ENCODE data around the gene LMAN1. TPM values are rescaled to one million over a fixed set of nuclear protein-coding genes. Genes with fewer than 3 reads are reported as not detected.

LMAN1 gene
- total RNA-seq, 2 donors from 2014 or later = 91.0 to 112 TPM

DNA sequence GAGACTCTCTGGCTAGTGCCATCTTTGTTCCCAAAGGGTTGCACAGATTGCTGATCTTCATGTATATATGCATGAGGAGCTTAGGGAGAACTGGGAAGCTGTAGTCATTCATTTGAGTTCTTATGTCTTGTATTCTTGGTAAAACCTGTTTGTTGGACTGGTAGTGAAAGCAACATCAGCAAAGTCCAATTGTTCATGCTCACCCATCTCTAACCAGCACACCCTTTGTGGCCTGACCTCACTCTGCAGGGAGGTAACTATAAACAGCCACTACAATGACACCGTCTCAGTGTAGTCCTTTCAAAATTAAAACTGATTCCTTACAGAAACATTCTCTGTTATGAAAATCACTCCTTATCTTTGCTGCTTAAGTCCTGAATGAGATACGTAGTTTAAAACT is 13.9 kb upstream of the LMAN1 start:
- TF ChIP-seq POLR2AphosphoS5 (IDR thresholded peaks at IDR 0.05) = no peak
- TF ChIP-seq POLR2A (IDR thresholded peaks at IDR 0.05) = no peak
- TF ChIP-seq, protein P1, sequence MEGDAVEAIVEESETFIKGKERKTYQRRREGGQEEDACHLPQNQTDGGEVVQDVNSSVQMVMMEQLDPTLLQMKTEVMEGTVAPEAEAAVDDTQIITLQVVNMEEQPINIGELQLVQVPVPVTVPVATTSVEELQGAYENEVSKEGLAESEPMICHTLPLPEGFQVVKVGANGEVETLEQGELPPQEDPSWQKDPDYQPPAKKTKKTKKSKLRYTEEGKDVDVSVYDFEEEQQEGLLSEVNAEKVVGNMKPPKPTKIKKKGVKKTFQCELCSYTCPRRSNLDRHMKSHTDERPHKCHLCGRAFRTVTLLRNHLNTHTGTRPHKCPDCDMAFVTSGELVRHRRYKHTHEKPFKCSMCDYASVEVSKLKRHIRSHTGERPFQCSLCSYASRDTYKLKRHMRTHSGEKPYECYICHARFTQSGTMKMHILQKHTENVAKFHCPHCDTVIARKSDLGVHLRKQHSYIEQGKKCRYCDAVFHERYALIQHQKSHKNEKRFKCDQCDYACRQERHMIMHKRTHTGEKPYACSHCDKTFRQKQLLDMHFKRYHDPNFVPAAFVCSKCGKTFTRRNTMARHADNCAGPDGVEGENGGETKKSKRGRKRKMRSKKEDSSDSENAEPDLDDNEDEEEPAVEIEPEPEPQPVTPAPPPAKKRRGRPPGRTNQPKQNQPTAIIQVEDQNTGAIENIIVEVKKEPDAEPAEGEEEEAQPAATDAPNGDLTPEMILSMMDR (IDR thresholded peaks at IDR 0.05) = no peak
- Histone ChIP-seq H3K36me3 (no peaks in the 10 kb centered on the region), H3K27ac (no peak overlapping the region), H3K4me3 (no peak overlapping the region), H3K9me3 (no peaks in the 10 kb centered on the region), H3K27me3 (replicated peaks; ENCODE audit: insufficient read depth) (no peaks in the 10 kb centered on the region), H3K4me1 (replicated peaks) (no peaks in the 10 kb centered on the region)
- 73% methylated on average over 2 of the region's 2 CpGs for WGBS
- no peak for DNase-seq (ENCODE audit: low spot score)
- intact Hi-C loops (cut with DNase I) = no loop called here

DNA sequence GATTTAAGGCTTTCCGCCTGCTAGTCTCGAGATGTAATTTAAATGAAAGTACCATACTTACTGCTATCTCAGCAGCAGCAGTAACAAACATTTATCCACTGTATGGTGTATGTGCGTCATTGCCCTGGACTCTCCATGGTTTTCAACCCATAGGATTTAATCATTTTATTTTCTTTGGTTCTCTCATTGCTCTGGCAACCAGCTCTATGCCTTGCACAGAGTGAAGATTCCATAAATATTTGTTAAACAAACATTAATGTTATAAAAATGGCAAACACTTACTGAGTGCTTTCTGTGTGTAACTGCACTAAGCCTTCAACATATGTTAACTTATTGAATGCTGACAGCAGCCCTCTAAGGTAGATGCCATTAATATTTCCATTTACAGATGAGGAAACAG is 1.3 kb upstream of the LMAN1 start:
- no peak overlapping the region for H3K27ac ChIP-seq
- 92% methylated on average over 3 of the region's 3 CpGs for WGBS
- TF ChIP-seq POLR2A (IDR thresholded peaks at IDR 0.05) = no peak

DNA sequence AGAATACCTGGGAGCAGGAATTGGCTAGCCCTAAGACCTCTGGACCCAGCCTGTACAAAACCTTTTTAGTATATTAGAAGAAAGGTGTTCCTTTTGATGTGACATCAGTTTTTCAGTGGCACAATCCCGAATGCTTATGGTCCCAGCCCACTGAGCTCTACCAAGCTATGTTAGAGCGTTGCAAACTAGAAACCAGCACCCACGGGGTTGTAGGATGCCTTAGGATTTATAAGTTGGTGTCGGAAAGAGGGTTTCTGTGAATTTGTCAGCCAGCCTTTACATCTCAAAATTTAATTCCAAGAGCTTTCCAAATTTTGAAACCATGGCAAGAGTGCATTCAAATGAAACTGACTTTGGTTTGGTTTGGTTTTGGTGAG is 499 bp upstream of the LMAN1 start:
- intact Hi-C loops (cut with DNase I) = no loop called here
- peak overlapping the region; percentile 84 to 89 for H3K4me3 ChIP-seq
- H3K36me3 ChIP-seq = no peaks in the 10 kb centered on the region
- no peaks in the 10 kb centered on the region for H3K4me1 ChIP-seq (replicated peaks)
- peak overlapping the region; percentile 90 to 92 for H3K27ac ChIP-seq
- WGBS = 6% methylated on average over 4 of the region's 4 CpGs
- H3K9me3 ChIP-seq = no peaks in the 10 kb centered on the region
- no peaks in the 10 kb centered on the region for H3K27me3 ChIP-seq (replicated peaks; ENCODE audit: insufficient read depth)
- TF ChIP-seq POLR2AphosphoS5 (IDR thresholded peaks at IDR 0.05) (no peak), POLR2A (IDR thresholded peaks at IDR 0.05) (no peak)
- TF ChIP-seq, protein P1 (IDR thresholded peaks at IDR 0.05) = no peak
- no peak for DNase-seq (ENCODE audit: low spot score)

More for the DNA sequence above, 1.3 kb upstream of the LMAN1 start:
- Histone ChIP-seq H3K4me3 (no peak overlapping the region), H3K9me3 (no peaks in the 10 kb centered on the region), H3K27me3 (replicated peaks; ENCODE audit: insufficient read depth) (no peaks in the 10 kb centered on the region), H3K36me3 (no peaks in the 10 kb centered on the region), H3K4me1 (replicated peaks) (no peaks in the 10 kb centered on the region)
- DNase-seq (ENCODE audit: low spot score) = no peak
- intact Hi-C loops (cut with DNase I) = no loop called here

DNA sequence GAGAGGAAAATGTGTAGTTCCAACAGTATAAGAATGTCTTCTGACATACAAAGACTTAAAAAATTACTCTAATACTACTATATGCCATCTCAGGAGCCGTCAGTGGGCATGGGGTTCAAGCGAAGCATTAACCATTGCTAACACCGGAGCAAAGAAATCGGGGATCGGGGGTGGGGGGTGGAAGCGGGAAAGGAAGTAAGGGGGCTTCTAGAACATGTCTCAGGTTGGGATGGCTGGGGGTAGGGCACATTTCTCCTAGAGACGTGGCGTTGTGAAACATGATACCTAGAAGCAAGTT is 702 bp downstream of the LMAN1 start:
- 0% methylated on average over 8 of the region's 8 CpGs for WGBS

DNA sequence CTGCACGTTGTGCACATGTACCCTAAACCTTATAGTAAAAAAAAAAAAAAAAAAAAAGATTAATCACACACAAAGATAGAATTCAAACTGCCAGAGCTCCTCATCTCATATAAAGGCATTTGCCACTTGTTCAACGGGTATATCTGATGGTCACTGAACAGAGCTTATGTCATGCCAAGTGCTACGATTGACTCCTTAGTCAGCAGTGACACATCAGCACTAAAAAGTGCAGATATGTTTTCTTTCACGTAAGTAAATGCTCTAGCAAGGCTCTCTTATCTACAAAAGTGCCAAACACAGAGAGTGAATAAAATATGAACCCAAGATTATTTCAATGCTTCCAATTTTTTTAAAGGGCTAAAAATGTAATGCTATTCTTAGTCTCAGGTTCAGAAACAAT is 1.1 kb downstream of the LMAN1 start:
- peak overlapping the region; percentile 90 to 92 for H3K27ac ChIP-seq
- H3K4me1 ChIP-seq (replicated peaks) = no peaks in the 10 kb centered on the region
- TF ChIP-seq POLR2A (IDR thresholded peaks at IDR 0.05) = no peak
- TF ChIP-seq POLR2AphosphoS5 (IDR thresholded peaks at IDR 0.05) = peak; percentile 40
- TF ChIP-seq, protein P1 (IDR thresholded peaks at IDR 0.05) = no peak
- H3K27me3 ChIP-seq (replicated peaks; ENCODE audit: insufficient read depth) = no peaks in the 10 kb centered on the region
- H3K4me3 ChIP-seq = peak overlapping the region; percentile 84 to 89
- DNase-seq (ENCODE audit: low spot score) = peak; percentile 12
- H3K9me3 ChIP-seq = no peaks in the 10 kb centered on the region
- whole genome bisulfite sequencing = 11% methylated on average over 4 of the region's 4 CpGs
- intact Hi-C loops (cut with DNase I) = no loop called here
- no peaks in the 10 kb centered on the region for H3K36me3 ChIP-seq

More for the DNA sequence above, 702 bp downstream of the LMAN1 start:
- TF ChIP-seq POLR2AphosphoS5 (IDR thresholded peaks at IDR 0.05) = no peak
- no peak for TF ChIP-seq POLR2A (IDR thresholded peaks at IDR 0.05)
- TF ChIP-seq, protein P1 (IDR thresholded peaks at IDR 0.05) = no peak
- no peaks in the 10 kb centered on the region for H3K27me3 ChIP-seq (replicated peaks; ENCODE audit: insufficient read depth)
- H3K4me3 ChIP-seq = peak overlapping the region; percentile 84 to 89
- intact Hi-C loops (cut with DNase I) = no loop called here
- DNase-seq (ENCODE audit: low spot score) = peak; percentile 35
- no peaks in the 10 kb centered on the region for H3K4me1 ChIP-seq (replicated peaks)
- H3K36me3 ChIP-seq = no peaks in the 10 kb centered on the region
- H3K27ac ChIP-seq = peak overlapping the region; percentile 90 to 92
- H3K9me3 ChIP-seq = no peaks in the 10 kb centered on the region

Data from prostate gland (tissue), 2 donors.